CD14-positive monocyte (primary cell): Measurements from ENCODE around the gene FBXO10. TPM values are rescaled to one million over a fixed set of nuclear protein-coding genes. Genes with fewer than 3 reads are reported as not detected.

Source experiments
- DNase-seq, 3 donors: peaks; one replicate each; pipeline ENCODE4 v3.0.0-alpha.2; 2011 to 2022
- H2AFZ ChIP-seq: 2 replicates; pipeline ENCODE4 v1.6.0; 2012; ENCODE audit warnings: mild to moderate bottlenecking, low read depth, low read length, inconsistent platforms; ENCODE audit not compliant: insufficient read depth, poor library complexity, severe bottlenecking
- H3K27ac ChIP-seq, 2 donors: 1 replicate in 1 of 2; 2 replicates in 1 of 2; pipeline ENCODE4 v1.5.1; 2012 to 2013; ENCODE audit warnings: low read length in 2 of 2, control low read depth in 1 of 2, inconsistent platforms in 1 of 2, low read depth in 1 of 2, mild to moderate bottlenecking in 1 of 2
- H3K27me3 ChIP-seq, 2 donors: one replicate each; pipeline versions ENCODE4 v1.6.0 to v1.6.1; 2011 to 2013; ENCODE audit warnings: low read length in 2 of 2; ENCODE audit not compliant: control insufficient read depth in 2 of 2, insufficient read depth in 2 of 2
- H3K36me3 ChIP-seq, 2 donors: replicated peaks in 1 of 2; 1 replicate in 1 of 2; 2 replicates in 1 of 2; pipeline versions ENCODE4 v1.5.1 to v1.6.1; 2012 to 2013; ENCODE audit warnings: low read length in 2 of 2, control low read depth in 1 of 2, inconsistent platforms in 1 of 2, mild to moderate bottlenecking in 1 of 2; ENCODE audit not compliant: insufficient read depth in 2 of 2, control insufficient read depth in 1 of 2
- H3K4me1 ChIP-seq, 2 donors: 1 replicate in 1 of 2; 2 replicates in 1 of 2; pipeline versions ENCODE4 v1.5.1 to v1.6.1; 2012 to 2013; ENCODE audit warnings: low read length in 2 of 2, control low read depth in 1 of 2, inconsistent platforms in 1 of 2, mild to moderate bottlenecking in 1 of 2, moderate library complexity in 1 of 2; ENCODE audit not compliant: insufficient read depth in 2 of 2, control insufficient read depth in 1 of 2
- H3K4me2 ChIP-seq: replicated peaks from 2 replicates; pipeline ENCODE3; 2012; ENCODE audit warnings: low read length, moderate library complexity, mild to moderate bottlenecking; ENCODE audit not compliant: poor library complexity, severe bottlenecking; ENCODE audit errors: extremely low read depth
- H3K4me3 ChIP-seq, 3 experiments: fragments of 200-600 bp in 1 of 3; sonication (generic) in 1 of 3; replicated peaks in 1 of 3; 1 replicate in 2 of 3; 2 replicates in 1 of 3; pipeline ENCODE4 v1.5.1; 2011 to 2013; ENCODE audit warnings: low read length in 3 of 3, mild to moderate bottlenecking in 3 of 3, control low read depth in 2 of 3, low read depth in 2 of 3, inconsistent platforms in 1 of 3, moderate library complexity in 1 of 3
- H3K79me2 ChIP-seq: 2 replicates; pipeline ENCODE4 v1.6.0; 2012; ENCODE audit warnings: mild to moderate bottlenecking, control low read depth, inconsistent platforms, low read length, moderate library complexity; ENCODE audit not compliant: insufficient read depth
- H3K9ac ChIP-seq: 2 replicates; pipeline ENCODE4 v1.6.0; 2017; ENCODE audit warnings: low read length, mild to moderate bottlenecking; ENCODE audit not compliant: insufficient read depth, poor library complexity, severe bottlenecking
- H3K9me3 ChIP-seq, 2 donors: replicated peaks in 1 of 2; 1 replicate in 1 of 2; 2 replicates in 1 of 2; pipeline versions ENCODE4 v1.5.1 to v1.6.1; 2012 to 2013; ENCODE audit warnings: low read length in 2 of 2, control low read depth in 1 of 2; ENCODE audit not compliant: control insufficient read depth in 1 of 2, insufficient read depth in 1 of 2
- H4K20me1 ChIP-seq: 2 replicates; pipeline ENCODE4 v1.6.0; 2012; ENCODE audit warnings: mild to moderate bottlenecking, low read length, control low read depth, moderate library complexity; ENCODE audit not compliant: insufficient read depth
- H3K27ac Mint-ChIP-seq, 7 donors: one replicate each; pipeline ENCODE4 v1.8.0; 2020; ENCODE audit warnings: mild to moderate bottlenecking in 7 of 7, mixed read lengths in 7 of 7, moderate library complexity in 6 of 7, inconsistent platforms in 2 of 7
- H3K27me3 Mint-ChIP-seq, 3 donors: one replicate each; pipeline ENCODE4 v1.8.0; 2021 to 2022; ENCODE audit warnings: low read depth in 3 of 3, mild to moderate bottlenecking in 3 of 3, mixed read lengths in 3 of 3, moderate library complexity in 3 of 3, inconsistent platforms in 1 of 3
- H3K36me3 Mint-ChIP-seq, 2 donors: one replicate each; pipeline ENCODE4 v1.8.0; 2020; ENCODE audit warnings: mixed read lengths in 2 of 2, inconsistent platforms in 1 of 2, mild to moderate bottlenecking in 1 of 2
- H3K4me1 Mint-ChIP-seq: one replicate; pipeline ENCODE4 v1.8.0; 2020; ENCODE audit warnings: mild to moderate bottlenecking, mixed read lengths
- H3K4me3 Mint-ChIP-seq, 2 donors: one replicate each; pipeline ENCODE4 v1.8.0; 2020; ENCODE audit warnings: mild to moderate bottlenecking in 2 of 2, mixed read lengths in 2 of 2, moderate library complexity in 1 of 2
- H3K9me3 Mint-ChIP-seq, 7 donors: one replicate each; pipeline ENCODE4 v1.8.0; 2020 to 2022; ENCODE audit warnings: mixed read lengths in 7 of 7, mild to moderate bottlenecking in 6 of 7, moderate library complexity in 6 of 7, inconsistent platforms in 2 of 7
- WGBS: methylation state at CpG from one replicate; pipeline ENCODE4 v1.1.5; 2013; ENCODE audit warnings: missing lambda C conversion rate; ENCODE audit not compliant: insufficient coverage; 5-methylcytosine and 5-hydroxymethylcytosine counted together
- intact Hi-C, 2 donors: fragments of 100-400 bp; cut with micrococcal nuclease; formaldehyde crosslinking; loops; one replicate each; pipeline versions ENCODE4 v1.15.0 to v1.15.1; 2023
- polyA plus RNA-seq, 3 donors: library from polyadenylated mRNA; depleted of rRNA in 1 of 3; unstranded in 2 of 3; stranded (reverse) in 1 of 3; fragments of 300-500 nt in 2 of 3; fragments of >200 nt in 1 of 3; fragmentation: Illumina TruSeq in 2 of 3; gene quantifications; 1 replicate in 2 of 3; 2 replicates in 1 of 3; pipeline ENCODE4 v1.2.3, GENCODE V29; 2012 to 2021
- TF ChIP-seq, protein P1 (sequence below): fragments of 200-600 bp; IDR thresholded peaks from one replicate; pipeline ENCODE4 v1.8.0; 2022; ENCODE audit warnings: antibody characterized with exemption, mild to moderate bottlenecking

The FBXO10 gene
- polyA plus RNA-seq, 3 donors, result 0.08 to 1.5 TPM; not detected in 1

DNA sequence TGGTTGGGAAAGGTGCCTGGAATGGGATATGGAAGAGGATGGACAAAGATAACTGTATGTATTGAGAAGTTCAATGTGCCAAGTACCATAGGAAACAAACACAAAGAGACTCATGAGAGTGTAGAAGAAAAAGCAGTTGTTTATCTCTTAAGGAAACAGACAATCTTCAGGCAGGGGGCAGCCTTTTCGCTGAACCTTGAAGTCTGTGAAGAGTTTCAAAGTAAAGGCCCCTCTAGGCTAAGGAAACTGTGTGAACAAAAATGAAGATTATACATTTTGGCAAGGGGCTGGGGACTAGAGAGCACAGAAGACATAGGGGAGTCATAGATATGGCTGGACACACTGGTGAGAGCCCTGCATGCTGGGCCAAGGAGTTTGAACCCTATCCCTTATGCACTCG lies 47.1 kb upstream of the FBXO10 start:
- no peaks in the 10 kb centered on the region for H3K79me2 ChIP-seq
- no peaks in the 10 kb centered on the region for H3K36me3 Mint-ChIP-seq
- no peak overlapping the region for H2AFZ ChIP-seq
- no peak overlapping the region for H3K9ac ChIP-seq
- DNase-seq, result no peak
- H3K4me2 ChIP-seq, result no peak overlapping the region
- no peak overlapping the region for H3K27ac ChIP-seq
- H3K27ac Mint-ChIP-seq, result no peak overlapping the region
- H3K4me1 Mint-ChIP-seq, result no peaks in the 10 kb centered on the region
- no peaks in the 10 kb centered on the region for H3K4me1 ChIP-seq
- H3K27me3 Mint-ChIP-seq, result peaks cover 2 to 10% (median 3%) of the 10 kb centered on the region in 3 donors
- no peak overlapping the region for H3K4me3 Mint-ChIP-seq
- no peaks in the 10 kb centered on the region for H4K20me1 ChIP-seq
- H3K4me3 ChIP-seq, result no peak overlapping the region
- H3K9me3 Mint-ChIP-seq, result no peaks in the 10 kb centered on the region
- H3K36me3 ChIP-seq, result no peaks in the 10 kb centered on the region
- H3K27me3 ChIP-seq, result no peaks in the 10 kb centered on the region
- TF ChIP-seq, protein P1, sequence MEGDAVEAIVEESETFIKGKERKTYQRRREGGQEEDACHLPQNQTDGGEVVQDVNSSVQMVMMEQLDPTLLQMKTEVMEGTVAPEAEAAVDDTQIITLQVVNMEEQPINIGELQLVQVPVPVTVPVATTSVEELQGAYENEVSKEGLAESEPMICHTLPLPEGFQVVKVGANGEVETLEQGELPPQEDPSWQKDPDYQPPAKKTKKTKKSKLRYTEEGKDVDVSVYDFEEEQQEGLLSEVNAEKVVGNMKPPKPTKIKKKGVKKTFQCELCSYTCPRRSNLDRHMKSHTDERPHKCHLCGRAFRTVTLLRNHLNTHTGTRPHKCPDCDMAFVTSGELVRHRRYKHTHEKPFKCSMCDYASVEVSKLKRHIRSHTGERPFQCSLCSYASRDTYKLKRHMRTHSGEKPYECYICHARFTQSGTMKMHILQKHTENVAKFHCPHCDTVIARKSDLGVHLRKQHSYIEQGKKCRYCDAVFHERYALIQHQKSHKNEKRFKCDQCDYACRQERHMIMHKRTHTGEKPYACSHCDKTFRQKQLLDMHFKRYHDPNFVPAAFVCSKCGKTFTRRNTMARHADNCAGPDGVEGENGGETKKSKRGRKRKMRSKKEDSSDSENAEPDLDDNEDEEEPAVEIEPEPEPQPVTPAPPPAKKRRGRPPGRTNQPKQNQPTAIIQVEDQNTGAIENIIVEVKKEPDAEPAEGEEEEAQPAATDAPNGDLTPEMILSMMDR, result no peak
- no peaks in the 10 kb centered on the region for H3K9me3 ChIP-seq
- 89% methylated on average over 1 of the region's 2 CpGs for WGBS
- intact Hi-C loops, result no loop called here

DNA sequence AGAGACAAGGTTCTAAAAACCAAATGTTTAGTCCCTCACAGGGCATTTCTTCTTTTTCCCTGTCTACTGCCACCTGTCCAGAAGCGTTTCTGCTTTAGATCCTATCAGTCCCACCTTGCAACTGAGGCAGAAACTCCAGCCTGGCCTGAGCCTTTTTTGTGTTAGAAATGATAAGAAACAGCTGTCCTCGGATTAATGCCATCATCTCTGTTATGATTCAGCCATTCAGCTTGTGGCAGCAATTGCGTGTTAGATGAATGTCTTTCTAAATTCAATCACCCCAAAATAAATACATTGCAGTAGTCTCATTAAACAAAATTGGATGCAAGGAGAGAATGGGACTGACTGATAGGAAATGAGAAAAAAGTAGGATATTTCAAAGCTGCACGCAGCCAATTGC lies 46.3 kb upstream of the FBXO10 start:
- Histone ChIP-seq H3K9ac (no peak overlapping the region), H2AFZ (no peak overlapping the region), H3K27ac (no peak overlapping the region), H3K4me3 (no peak overlapping the region), H3K9me3 (no peaks in the 10 kb centered on the region), H4K20me1 (no peaks in the 10 kb centered on the region), H3K4me1 (no peaks in the 10 kb centered on the region), H3K4me2 (no peak overlapping the region), H3K27me3 (no peaks in the 10 kb centered on the region), H3K79me2 (no peaks in the 10 kb centered on the region), H3K36me3 (no peaks in the 10 kb centered on the region)
- H3K4me1 Mint-ChIP-seq, result no peaks in the 10 kb centered on the region
- DNase-seq, result no peak
- H3K9me3 Mint-ChIP-seq, result no peaks in the 10 kb centered on the region
- H3K27me3 Mint-ChIP-seq, result peaks cover 2 to 10% (median 3%) of the 10 kb centered on the region in 3 donors
- TF ChIP-seq, protein P1, result no peak
- WGBS, result no CpG with 5 or more reads among the region's 4 CpGs
- intact Hi-C loops, result no loop called here
- H3K36me3 Mint-ChIP-seq, result no peaks in the 10 kb centered on the region
- no peak overlapping the region for H3K4me3 Mint-ChIP-seq
- H3K27ac Mint-ChIP-seq, result no peak overlapping the region
